DMS153 treated with DMSO at 0.1 percent for 48 hours (cell line): ENCODE measurements around the gene PMEL.
"Not testable (repeated sequence)": the region's sequence is repeated elsewhere in the genome, so short reads cannot be mapped to it uniquely, and the experiment has no call there.

Experiments used
- DNase-seq: peaks from one replicate; lab custom pipeline; 2025; ENCODE audit not compliant: unreplicated experiment; lab: John Stamatoyannopoulos, UW

Gene PMEL

DNA sequence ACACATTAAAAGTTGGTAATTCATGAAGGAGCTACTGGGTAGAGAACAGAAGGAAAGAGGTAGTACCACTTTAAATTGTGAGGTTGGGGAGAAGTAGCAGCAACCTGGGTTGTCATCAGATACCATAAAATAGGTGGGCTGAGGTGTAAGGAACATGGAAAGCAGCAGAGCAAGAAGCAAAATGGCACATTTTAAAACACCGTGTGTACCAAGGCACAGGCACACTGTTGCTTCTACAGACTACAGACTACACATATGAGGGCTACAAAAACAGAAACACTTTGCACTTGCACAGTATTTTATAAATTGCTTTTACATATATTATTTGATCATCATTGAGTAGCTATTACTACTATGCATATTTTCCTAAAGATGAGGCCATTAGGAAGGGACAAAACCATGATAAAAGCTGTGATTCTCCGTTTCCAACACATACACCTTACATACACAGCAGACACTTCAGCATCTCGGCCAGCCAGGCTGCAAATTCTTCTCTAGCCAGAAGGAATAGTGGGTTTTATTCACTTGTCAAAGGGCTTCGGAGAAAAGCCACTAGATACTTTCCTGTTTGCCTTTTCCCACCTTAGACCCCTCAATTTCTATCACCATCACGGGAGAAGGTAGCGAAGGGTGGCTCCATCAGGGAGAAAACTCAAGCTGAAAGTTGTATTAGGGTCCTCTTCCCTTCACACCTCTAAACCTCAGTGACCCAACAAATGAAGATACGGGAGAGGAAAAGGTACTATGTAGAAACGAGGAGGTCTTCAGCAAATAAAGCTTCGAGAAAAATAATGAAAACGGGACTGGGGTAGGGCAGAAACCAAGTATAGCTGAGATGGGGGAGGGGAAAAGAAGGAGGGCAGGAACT lies 39.7 kb downstream of the PMEL start:
- DNase-seq, result no peak

DNA sequence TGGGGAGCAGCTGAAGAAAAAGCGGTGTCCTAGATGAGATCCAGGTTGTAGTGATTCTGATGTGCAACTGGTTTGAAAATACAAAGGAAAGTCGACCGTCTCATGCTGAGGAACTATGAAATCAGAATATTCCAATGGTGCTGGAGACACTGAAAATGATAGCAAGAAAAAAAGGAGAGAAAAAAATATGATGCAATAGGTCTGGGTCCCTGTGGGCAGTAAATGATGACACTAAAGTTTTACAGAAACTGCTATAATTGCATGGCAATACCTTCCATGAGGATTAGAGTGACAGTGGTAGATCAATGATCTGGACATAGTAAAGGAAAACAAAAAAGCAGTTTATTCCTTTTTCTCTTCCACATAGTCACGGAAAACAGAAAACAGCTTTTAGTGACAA lies 40.5 kb downstream of the PMEL start:
- no peak for DNase-seq

DNA sequence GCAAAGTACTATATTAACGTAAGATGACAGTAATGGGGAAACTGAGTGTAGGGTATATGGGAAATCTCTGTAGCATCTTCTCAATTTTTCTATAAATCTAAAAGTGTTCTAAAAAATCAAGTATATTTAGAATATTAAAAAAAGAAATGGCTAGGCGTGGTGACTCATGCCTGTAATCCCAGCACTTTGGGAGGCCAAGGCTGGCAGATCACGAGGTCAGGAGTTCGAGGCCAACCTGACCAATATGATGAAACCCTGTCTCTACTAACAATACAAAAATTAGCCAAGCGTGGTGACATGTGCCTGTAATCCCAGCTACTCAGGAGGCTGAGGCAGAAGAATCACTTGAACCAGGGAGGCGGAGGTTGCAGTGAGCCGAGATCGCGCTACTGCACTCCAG lies 42.2 kb downstream of the PMEL start:
- not testable (repeated sequence) for DNase-seq

DNA sequence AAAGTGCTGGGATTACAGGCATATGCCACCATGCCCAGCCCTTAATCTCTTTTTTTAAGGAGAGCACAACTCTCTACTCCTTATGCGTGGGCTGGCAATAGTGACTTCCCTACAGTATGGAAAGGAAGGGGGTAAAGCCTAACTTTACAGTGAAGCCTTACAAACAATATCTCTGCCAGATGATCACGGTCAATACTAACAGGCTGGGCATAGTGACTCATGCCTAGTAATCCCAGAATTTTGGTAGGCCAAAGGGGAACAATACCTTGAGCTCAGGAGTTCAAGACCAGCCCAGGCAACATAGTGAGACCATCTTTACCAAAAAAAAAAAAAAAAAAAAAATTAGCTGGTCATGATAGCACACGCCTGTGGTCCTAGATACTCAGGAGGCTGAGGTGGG lies 43.7 kb downstream of the PMEL start:
- no peak for DNase-seq

DNA sequence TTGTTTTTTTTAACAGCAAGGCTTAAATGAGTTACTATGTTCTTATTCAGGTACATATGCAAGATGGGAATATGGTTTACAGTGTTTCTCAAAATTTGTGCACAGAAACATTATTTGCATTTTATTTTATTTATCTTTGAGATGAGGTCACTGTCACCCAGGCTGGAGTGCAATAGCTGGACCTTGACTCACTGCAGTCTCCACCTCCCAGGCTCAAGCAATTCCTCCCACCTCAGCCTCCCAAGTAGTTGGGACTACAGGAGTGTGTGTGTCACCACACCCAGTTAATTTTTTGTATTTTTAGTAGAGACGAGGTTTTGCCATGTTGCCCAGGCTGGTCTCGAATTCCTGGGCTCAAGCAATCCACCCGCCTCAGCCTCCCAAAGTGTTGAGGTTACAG lies 46.8 kb downstream of the PMEL start:
- DNase-seq, result not testable (repeated sequence)

DNA sequence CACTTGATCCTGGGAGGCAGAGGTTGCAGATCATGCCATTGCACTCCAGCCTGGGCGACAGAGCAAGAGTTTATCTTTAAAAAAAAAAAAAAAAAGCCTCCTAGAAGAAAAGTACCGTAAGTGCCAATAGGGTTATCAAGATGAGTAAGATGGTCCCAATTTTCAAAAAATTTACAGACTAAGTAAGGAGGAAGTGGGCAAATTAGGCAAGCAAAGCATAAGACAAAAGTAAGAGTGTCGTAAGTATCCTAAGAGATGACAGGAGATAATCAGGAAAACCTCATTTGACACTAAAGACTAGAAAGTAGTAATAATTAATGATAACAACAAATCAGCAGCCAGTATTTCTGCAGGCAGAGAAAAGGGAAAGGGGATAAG lies 50.4 kb downstream of the PMEL start:
- DNase-seq, result no peak

DNA sequence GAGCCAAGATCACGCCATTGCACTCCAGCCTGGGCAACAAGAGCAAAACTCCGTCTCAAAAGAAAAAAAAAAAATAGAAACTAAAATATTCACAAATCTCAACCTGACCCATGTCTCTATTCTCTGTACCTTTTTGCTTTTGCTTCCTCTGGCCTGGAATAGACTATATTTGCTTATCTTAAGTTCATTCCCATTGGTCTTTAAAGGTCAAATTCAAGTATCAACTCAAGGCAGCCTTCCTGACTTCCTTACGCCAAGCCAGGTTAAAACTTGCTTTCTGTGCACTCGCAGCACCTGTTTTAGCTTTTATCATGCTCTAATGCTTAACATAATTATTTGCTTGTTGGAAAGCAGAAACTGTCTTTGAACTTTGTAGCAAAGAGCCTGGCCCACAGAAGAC lies 52.9 kb downstream of the PMEL start:
- no peak for DNase-seq

DNA sequence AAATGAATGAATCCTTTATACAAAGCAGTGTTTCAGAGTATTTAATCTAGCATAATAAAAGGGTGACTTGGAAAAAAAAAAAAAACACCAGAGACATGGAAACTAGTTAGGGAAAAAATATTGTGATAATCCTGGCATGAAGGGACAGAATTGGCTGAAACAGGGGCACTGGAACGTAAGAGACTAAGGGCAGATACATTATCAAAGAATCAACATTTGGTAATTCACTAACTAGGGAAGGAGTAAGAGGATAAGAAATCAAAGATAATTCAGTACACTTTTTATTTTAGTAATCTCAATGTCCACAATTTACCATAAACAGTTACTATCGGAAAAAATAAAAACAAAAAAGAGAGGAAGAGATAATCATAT lies 56.3 kb downstream of the PMEL start:
- DNase-seq, result no peak

DNA sequence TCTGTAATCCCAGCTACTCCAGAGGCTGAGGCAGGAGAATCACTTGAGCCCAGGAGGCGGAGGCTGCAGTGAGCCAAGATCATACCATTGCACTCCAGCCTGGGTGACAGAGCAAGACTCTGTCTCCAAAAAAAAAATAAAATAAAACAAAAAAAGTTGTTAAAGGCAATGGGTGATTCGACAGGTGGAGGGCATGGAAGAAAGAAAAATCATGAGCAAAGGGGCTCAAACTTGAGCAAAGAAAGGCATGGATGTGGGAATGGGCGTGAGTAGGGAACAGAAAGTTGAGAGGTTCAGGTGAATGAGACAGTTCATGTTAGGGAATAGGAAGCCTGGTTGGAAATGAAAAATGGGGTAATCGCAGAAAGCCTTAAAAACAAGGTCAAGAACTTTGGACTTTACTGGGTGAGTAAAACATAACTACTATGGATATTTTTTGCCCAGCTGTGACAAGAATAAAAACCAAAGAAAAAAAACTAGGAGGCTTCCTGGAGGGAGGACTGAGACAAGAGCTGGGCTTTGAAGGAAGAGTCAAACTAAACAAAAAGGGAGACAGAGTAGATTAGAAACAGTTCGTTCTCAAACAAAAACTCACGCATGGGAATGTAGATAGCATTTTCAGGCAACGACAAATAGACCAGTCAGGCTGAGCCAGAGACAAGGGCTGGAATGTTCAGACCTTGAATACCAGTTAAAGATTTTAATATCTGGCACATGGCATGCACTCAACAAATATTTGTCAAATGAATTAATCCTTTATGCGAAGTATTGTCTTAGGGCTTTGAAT lies 56.9 kb downstream of the PMEL start:
- no peak for DNase-seq

DNA sequence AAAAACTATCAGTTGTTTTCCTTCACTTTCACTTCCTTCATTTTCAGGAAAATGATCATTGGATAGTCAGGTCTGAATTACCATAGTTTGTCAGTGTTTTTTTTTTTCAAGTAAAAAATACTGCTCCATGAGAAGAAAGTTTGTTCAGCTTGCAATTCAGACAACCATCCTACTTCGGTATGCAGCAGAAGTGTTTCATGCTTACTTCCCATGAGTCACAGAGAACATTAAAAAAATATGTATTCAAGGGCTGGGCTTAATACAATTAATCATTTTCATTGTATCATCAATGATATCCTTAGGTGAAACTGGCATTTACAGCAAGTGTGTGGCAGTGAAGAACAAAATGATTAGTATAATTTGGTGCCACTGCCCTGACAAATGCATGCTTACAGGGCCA lies 59.8 kb downstream of the PMEL start:
- no peak for DNase-seq
